ENCODE measurements around the gene TSEN54.

TSEN54 gene

DNA sequence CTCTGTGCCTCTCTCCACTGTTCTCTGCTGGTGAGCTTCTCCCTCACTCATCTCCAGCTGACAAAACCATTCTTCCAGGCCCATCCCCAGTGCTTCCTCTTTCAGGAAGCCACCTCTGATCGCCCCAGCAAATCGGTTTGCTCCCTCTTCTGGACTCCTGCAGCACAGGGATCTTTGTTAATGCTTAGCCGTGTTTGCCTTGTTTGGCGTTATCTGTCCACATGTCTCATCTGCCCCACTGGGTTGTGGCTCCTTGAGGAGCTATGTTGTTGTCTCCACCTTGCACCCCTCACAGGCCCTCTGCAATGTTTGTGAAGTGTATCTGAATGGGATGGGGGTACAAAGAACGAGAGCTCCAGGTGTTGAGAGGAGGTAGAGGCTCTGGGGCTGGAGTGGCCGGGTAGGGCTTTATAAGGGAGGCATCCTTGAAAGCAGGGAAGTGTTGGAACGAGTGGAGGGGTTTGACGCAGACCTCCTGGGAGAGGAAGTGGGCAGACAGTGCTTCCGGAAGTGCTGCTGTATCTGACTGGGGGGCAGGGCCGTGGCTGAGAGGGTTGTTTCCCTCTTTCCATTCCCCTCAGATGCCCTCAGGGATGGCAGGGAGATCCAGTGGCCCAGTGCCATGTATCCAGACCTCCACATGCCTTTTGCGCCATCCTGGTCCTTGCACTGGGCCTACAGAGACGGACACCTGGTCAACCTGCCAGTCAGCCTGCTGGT, 28.8 kb upstream of the TSEN54 start:
- in situ Hi-C loops (cut with MboI; ENCODE audit: low pct_unique_long_range_greater_than_20kb, low sequenced_read_pairs, unreplicated experiment), result no loop called here
- TF ChIP-seq, protein P1, sequence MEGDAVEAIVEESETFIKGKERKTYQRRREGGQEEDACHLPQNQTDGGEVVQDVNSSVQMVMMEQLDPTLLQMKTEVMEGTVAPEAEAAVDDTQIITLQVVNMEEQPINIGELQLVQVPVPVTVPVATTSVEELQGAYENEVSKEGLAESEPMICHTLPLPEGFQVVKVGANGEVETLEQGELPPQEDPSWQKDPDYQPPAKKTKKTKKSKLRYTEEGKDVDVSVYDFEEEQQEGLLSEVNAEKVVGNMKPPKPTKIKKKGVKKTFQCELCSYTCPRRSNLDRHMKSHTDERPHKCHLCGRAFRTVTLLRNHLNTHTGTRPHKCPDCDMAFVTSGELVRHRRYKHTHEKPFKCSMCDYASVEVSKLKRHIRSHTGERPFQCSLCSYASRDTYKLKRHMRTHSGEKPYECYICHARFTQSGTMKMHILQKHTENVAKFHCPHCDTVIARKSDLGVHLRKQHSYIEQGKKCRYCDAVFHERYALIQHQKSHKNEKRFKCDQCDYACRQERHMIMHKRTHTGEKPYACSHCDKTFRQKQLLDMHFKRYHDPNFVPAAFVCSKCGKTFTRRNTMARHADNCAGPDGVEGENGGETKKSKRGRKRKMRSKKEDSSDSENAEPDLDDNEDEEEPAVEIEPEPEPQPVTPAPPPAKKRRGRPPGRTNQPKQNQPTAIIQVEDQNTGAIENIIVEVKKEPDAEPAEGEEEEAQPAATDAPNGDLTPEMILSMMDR (IDR thresholded peaks at IDR 0.05; ENCODE audit: extremely low read depth, insufficient read depth, missing control alignments), result no peak
- DNase-seq (ENCODE audit: low spot score), result peak; percentile 79

DNA sequence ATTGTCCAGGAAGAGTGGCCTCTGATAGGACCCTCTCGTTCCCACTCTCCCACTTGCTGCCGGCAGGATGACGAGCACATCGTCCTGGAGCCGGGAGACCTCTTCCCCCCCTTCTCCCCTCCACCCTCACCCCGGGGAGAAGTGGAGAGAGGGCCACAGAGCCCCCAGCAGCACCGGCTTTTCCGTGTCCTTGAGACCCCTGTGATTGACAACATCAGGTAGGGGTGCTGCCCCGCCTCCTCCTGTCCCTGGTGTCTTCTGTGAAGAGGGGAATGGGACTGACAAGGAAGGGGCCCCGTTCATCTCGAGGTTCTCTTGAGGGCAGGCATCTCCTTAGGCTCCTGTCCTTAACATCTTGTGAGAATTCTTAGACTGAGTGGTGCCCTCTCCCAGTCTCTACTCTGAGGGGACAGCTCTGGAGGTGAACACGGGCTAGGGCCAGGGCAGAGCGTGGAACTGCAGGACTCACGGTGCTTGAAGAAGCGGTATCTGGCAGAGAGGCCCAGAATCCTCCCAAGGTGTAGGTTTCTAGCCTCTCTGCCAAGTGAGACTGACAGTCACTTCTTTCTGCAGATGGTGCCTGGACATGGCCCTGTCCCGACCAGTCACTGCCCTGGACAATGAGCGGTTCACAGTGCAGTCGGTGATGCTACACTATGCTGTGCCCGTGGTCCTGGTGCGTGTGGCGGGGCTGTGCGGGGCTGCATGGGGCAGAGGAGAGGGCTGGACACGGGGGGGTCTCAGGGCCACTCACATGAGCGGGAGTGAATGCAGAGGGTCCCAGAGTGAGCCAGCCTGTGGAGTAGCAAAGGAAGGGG, 27.4 kb upstream of the TSEN54 start:
- TF ChIP-seq, protein P1 (IDR thresholded peaks at IDR 0.05; ENCODE audit: extremely low read depth, insufficient read depth, missing control alignments), result no peak
- in situ Hi-C loops (cut with MboI; ENCODE audit: low pct_unique_long_range_greater_than_20kb, low sequenced_read_pairs, unreplicated experiment), result no loop called here
- no peak for DNase-seq (ENCODE audit: low spot score)

DNA sequence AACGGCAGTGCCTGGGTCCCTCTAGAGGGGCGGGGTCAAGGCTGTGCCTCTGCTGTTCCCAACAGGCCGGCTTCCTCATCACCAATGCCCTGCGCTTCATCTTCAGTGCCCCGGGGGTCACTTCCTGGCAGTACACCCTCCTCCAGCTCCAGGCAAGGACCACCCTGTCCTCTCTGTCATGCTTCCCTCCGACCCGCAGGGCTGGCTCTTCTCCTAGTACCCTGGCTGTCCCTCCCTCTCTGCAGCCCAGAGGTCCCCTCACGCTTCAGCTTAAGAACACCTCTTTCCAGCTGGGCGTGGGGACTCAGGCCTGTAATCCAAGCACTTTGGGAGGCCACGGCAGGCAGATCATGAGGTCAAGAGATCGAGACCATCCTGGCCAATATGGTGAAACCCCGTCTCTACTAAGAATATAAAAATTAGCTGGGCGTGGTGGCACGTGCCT, 26.8 kb upstream of the TSEN54 start:
- TF ChIP-seq, protein P1 (IDR thresholded peaks at IDR 0.05; ENCODE audit: extremely low read depth, insufficient read depth, missing control alignments), result no peak
- in situ Hi-C loops (cut with MboI; ENCODE audit: low pct_unique_long_range_greater_than_20kb, low sequenced_read_pairs, unreplicated experiment), result no loop called here

DNA sequence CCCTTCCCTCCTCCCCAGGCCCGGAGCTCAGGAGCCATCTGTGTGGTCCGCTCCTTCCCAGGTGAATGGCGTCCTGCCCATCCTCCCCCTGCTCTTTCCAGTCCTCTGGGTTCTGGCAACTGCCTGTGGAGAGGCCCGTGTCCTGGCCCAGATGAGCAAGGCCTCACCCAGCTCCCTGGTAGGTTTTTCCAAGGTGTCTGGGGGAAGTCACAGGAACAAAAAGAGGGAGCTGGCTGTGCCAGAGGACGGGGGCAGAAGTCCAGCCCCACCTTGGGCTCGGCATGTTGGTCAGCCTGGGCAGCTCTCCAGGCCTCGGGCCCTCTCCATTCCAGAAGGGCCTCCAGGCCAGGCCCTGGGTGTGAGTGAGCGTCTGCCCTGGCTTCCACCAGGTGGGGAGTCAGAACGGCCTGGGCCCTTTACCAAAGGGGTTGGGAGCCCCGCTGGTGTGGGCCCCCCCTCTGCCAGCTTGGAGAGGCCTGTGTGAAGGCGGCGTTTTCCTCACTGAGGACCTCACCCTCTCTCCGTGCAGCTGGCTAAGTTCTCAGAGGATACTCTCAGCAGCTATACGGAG, 26.1 kb upstream of the TSEN54 start:
- TF ChIP-seq, protein P1 (IDR thresholded peaks at IDR 0.05; ENCODE audit: extremely low read depth, insufficient read depth, missing control alignments), result no peak
- in situ Hi-C loops (cut with MboI; ENCODE audit: low pct_unique_long_range_greater_than_20kb, low sequenced_read_pairs, unreplicated experiment), result no loop called here
- DNase-seq (ENCODE audit: low spot score), result no peak

More for the DNA sequence above, 26.8 kb upstream of the TSEN54 start:
- DNase-seq (ENCODE audit: low spot score), result no peak

DNA sequence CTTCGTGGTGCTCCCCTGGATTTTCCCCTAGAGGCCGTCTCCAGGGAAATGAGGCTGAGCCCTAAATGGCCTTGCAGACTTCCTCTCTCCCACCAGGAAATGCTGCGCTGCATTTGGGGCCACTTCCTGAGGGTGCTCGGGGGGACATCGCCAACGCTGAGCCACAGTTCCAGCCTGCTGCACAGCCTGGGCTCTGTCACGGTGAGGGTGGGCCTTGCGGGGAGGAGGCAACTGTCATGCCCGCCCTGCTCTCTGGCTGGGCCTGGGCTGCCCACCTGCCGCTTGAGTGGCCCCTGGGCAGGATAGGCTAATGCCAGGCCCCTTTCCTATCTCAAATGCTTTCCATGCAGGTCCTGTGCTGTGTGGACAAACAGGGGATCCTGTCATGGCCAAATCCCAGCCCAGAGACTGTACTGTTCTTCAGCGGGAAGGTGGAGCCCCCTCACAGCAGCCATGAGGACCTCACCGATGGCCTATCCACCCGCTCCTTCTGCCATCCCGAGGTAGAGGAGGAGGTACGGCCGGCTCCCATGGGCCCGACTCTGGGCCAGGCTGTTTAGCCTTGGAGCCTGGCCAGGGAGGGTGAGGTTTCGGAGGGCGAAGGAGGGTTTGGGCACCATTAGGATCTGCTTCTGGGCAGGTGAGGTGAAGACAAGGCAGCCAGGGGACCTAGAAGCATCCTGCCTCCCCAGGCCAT, 25.2 kb upstream of the TSEN54 start:
- TF ChIP-seq, protein P1 (IDR thresholded peaks at IDR 0.05; ENCODE audit: extremely low read depth, insufficient read depth, missing control alignments), result no peak
- DNase-seq (ENCODE audit: low spot score), result no peak
- in situ Hi-C loops (cut with MboI; ENCODE audit: low pct_unique_long_range_greater_than_20kb, low sequenced_read_pairs, unreplicated experiment), result no loop called here

DNA sequence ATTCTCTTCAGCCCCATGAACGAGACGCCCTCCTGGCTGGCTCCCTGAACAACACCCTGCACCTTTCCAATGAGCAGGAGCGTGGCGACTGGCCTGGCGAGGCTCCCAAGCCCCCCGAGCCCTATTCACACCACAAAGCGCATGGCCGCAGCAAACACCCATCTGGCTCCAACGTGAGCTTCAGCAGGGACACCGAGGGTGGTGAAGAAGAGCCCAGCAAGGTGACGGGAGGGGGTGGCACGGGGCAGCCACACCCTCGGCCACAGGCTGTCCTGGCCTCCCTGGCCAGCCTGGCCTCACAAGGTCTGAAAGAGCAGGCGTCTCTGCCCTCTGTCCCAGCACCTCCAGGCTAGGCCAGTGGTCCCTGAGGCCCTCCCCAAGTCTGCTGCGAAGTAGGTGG, 24.6 kb upstream of the TSEN54 start:
- DNase-seq (ENCODE audit: low spot score), result no peak
- in situ Hi-C loops (cut with MboI; ENCODE audit: low pct_unique_long_range_greater_than_20kb, low sequenced_read_pairs, unreplicated experiment), result no loop called here
- TF ChIP-seq, protein P1 (IDR thresholded peaks at IDR 0.05; ENCODE audit: extremely low read depth, insufficient read depth, missing control alignments), result no peak

All from GM13977 (cell line).